Kidney (tissue), 14 donors: ENCODE results near the gene SLC45A2. TPM values are rescaled to one million over a fixed set of nuclear protein-coding genes. Genes with fewer than 3 reads are reported as not detected.
"Not testable (repeated sequence)": the region's sequence is repeated elsewhere in the genome, so short reads cannot be mapped to it uniquely, and the experiment has no call there.

Experiments
- DNase-seq, 5 donors: peaks; one replicate each; pipeline ENCODE4 v3.0.0-alpha.2; 2013 to 2020
- FAIRE-seq: peaks from 2 replicates; lab custom pipeline; 2012; peaks lifted over from hg19 to GRCh38; lab: Jason Lieb, UNC
- H3K27ac ChIP-seq, 2 donors: one replicate each; pipeline ENCODE4 v1.7.0; 2013; ENCODE audit warnings: low read depth in 2 of 2, low read length in 2 of 2, inconsistent platforms in 1 of 2
- H3K27me3 ChIP-seq: one replicate; pipeline ENCODE4 v1.7.1; 2013; ENCODE audit warnings: low read length, inconsistent platforms; ENCODE audit not compliant: control insufficient read depth, insufficient read depth
- H3K36me3 ChIP-seq, 3 donors: one replicate each; pipeline versions ENCODE4 v1.7.0 to v1.7.1; 2013; ENCODE audit warnings: low read length in 3 of 3, control low read depth in 1 of 3, inconsistent platforms in 1 of 3; ENCODE audit not compliant: insufficient read depth in 3 of 3, control insufficient read depth in 2 of 3
- H3K4me1 ChIP-seq, 3 donors: one replicate each; pipeline versions ENCODE4 v1.7.0 to v1.7.1; 2013; ENCODE audit warnings: low read length in 3 of 3, inconsistent platforms in 1 of 3, low read depth in 1 of 3; ENCODE audit not compliant: control insufficient read depth in 2 of 3, insufficient read depth in 2 of 3
- H3K4me3 ChIP-seq, 3 donors: one replicate each; pipeline versions ENCODE4 v1.7.0 to v1.8.1; 2013; ENCODE audit warnings: low read length in 3 of 3, control low read depth in 1 of 3, inconsistent platforms in 1 of 3
- H3K9ac ChIP-seq, 3 donors: one replicate each; pipeline versions ENCODE4 v1.7.0 to v1.7.1; 2013; ENCODE audit warnings: low read length in 3 of 3, control low read depth in 1 of 3, inconsistent platforms in 1 of 3
- H3K9me3 ChIP-seq, 3 donors: one replicate each; pipeline versions ENCODE4 v1.7.0 to v1.7.1; 2013; ENCODE audit warnings: low read length in 3 of 3, control low read depth in 1 of 3, inconsistent platforms in 1 of 3; ENCODE audit not compliant: control insufficient read depth in 2 of 3, insufficient read depth in 1 of 3
- CTCF ChIP-seq: IDR thresholded peaks from 3 replicates; pipeline ENCODE4 v1.5.1; 2012; ENCODE audit warnings: mild to moderate bottlenecking, moderate library complexity, borderline replicate concordance; ENCODE audit not compliant: insufficient read depth; ENCODE audit errors: extremely low read depth
- intact Hi-C: fragments of 100-400 bp; cut with DNase I; formaldehyde crosslinking; loops from one replicate; pipeline ENCODE4 v1.11.1; 2022
- polyA plus RNA-seq: library from polyadenylated mRNA; stranded (reverse); fragments of 350-450 nt; fragmentation: Illumina TruSeq; extraction: RNeasy Lipid Tissue Mini Kit (QIAGEN cat#74804); gene quantifications from one replicate; pipeline ENCODE4 v1.2.3, GENCODE V29; 2014; ENCODE audit warnings: low read depth, low replicate concordance; ENCODE audit not compliant: insufficient read depth
- total RNA-seq: library from RNA; stranded (reverse); fragmentation: NEBNext Ultra II Directional; extraction: Animal tissue kit (Norgen Biotek cat#: 25700); gene quantifications from one replicate; pipeline ENCODE4 v1.2.1, GENCODE V29; 2021
- donor health status: control.
- donor health status: control.
- donor health status: control.
- donor health status: control.
- donor health status: control.
- donor health status: DM: yes; HTN: yes; CAD: no.
- donor health status: Normal renal cell carcinoma (clear cell type).

The SLC45A2 gene
- total and polyA plus RNA-seq, 2 donors from 2014 or later, result 0.22 TPM

- H3K27me3 ChIP-seq, result no peaks in the 10 kb centered on the region
- H3K4me1 ChIP-seq, result no peaks in the 10 kb centered on the region
- intact Hi-C loops, result no loop called here
- H3K4me3 ChIP-seq, result no peak overlapping the region
- TF ChIP-seq CTCF, result no peak
- H3K9me3 ChIP-seq, result no peaks in the 10 kb centered on the region
- H3K36me3 ChIP-seq, result no peaks in the 10 kb centered on the region
- no peak overlapping the region for H3K9ac ChIP-seq
- no peak overlapping the region for H3K27ac ChIP-seq
- DNase-seq, result no peak
- no peak for FAIRE-seq
Observed at GRCh38 chr5:33921002-33921401, 63.5 kb downstream of the SLC45A2 start.

- DNase-seq, H3K9me3 ChIP-seq, intact Hi-C loops: not testable (repeated sequence)
Observed at GRCh38 chr5:33914844-33915243, 69.6 kb downstream of the SLC45A2 start.

GRCh38 chr5:33906248-33906647 is 78.2 kb downstream of the SLC45A2 start:
- not testable (repeated sequence) for H3K9ac ChIP-seq, FAIRE-seq, DNase-seq

More at GRCh38 chr5:33914844-33915243, 69.6 kb downstream of the SLC45A2 start:
- H3K9ac ChIP-seq, FAIRE-seq, H3K27me3 ChIP-seq, H3K4me1 ChIP-seq, H3K4me3 ChIP-seq, H3K27ac ChIP-seq, H3K36me3 ChIP-seq: not testable (repeated sequence)

GRCh38 chr5:33905381-33905780 is 79.1 kb downstream of the SLC45A2 start:
- FAIRE-seq (no peak), DNase-seq (no peak)
- H3K9ac ChIP-seq, result no peak overlapping the region
- intact Hi-C loops, result no loop called here
- H3K27me3 ChIP-seq, result no peaks in the 10 kb centered on the region
- no peak overlapping the region for H3K4me3 ChIP-seq
- no peak overlapping the region for H3K27ac ChIP-seq
- peaks cover 2 to 18% (median 8%) of the 10 kb centered on the region in 3 donors for H3K9me3 ChIP-seq
- no peaks in the 10 kb centered on the region for H3K36me3 ChIP-seq
- TF ChIP-seq CTCF, result no peak
- H3K4me1 ChIP-seq, result no peaks in the 10 kb centered on the region

More at GRCh38 chr5:33906248-33906647, 78.2 kb downstream of the SLC45A2 start:
- H3K4me3 ChIP-seq, H3K36me3 ChIP-seq, H3K27ac ChIP-seq, H3K4me1 ChIP-seq, H3K27me3 ChIP-seq, intact Hi-C loops: not testable (repeated sequence)
- H3K9me3 ChIP-seq, result peaks cover 2 to 18% (median 8%) of the 10 kb centered on the region in 3 donors
